GM18517 (cell line): ENCODE results near the gene IP6K1.
"Not testable (repeated sequence)": the region's sequence is repeated elsewhere in the genome, so short reads cannot be mapped to it uniquely, and the experiment has no call there.

Experiments used
- ATAC-seq: cut with Tn5 transposase; IDR thresholded peaks from one replicate; pipeline ENCODE4 v1.9.1; 2021; ENCODE audit warnings: mild to moderate bottlenecking, moderate library complexity; ENCODE audit not compliant: unreplicated experiment

Gene IP6K1

DNA sequence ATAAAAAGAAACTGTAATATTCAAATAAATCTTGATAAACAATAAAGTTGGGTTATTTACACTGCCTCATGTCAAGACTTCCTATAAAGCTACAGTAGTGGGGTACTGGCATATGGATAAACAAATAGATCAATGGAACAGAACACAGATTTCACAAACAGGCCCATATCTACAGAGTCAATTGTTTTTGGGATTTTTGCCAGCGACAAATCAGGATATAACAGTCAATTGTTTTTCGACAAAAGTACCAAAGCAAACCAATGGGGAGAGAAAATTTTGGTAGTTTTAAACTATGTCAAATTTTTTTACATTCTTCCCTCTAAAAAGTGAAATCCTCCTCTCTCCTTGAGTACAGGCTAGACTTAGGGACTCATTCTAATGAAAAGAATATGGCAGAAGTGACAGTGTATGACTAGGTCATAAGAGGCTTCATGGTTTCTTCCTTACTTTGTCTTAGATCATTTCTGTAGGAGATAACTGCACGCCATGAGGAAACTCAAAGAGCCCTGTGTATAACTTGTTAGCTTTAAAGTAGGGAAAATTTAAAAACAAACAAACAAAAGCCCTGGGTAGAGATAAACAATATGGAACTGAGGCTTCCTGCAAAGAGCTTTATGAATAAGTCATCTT is 16.9 kb downstream of the IP6K1 start:
- no peak for ATAC-seq

- no peak for ATAC-seq
Observed at GRCh38 chr3:49763981-49764380, 22.4 kb downstream of the IP6K1 start.

GRCh38 chr3:49761661-49762060 is 24.7 kb downstream of the IP6K1 start:
- ATAC-seq, result no peak

DNA sequence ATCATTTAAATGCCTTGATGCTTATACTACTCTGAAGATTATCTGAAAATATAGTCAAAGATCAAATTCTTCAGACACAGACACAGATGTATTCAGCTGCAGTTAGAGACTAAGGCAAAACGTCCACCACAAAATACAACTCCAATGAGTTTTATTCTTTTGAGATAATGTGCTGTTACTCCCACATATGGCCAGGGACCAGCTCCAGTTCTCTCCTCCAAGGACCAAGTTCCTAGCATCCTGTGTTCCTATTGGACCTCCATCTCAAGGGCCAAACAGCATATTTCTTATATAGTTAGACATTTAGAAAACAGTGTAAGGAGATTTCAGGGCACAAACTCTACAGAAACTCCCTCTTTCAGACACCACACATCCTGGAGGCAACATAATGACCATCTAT is 27.1 kb downstream of the IP6K1 start:
- ATAC-seq, result no peak

DNA sequence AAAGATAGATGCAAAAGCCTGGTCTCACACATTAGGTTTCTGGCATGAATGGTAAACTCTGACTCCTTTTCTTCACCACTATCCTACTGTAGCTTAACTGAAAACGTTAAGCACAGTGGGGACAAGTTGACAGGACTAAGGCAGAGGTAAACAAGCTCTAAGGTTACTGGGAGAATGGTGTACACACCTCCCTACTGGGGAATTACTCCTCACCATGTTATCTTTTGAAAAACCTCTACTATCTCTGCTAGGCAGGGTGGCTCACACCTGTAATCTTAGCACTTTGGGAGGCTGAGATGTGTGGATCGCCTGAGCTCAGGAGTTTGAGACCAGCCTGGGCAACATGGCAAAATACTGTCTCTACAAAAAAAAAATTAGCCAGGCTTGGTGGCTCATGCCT is 29.1 kb downstream of the IP6K1 start:
- ATAC-seq, result no peak

- ATAC-seq, result no peak
Observed at GRCh38 chr3:49756036-49756435, 30.3 kb downstream of the IP6K1 start.

DNA sequence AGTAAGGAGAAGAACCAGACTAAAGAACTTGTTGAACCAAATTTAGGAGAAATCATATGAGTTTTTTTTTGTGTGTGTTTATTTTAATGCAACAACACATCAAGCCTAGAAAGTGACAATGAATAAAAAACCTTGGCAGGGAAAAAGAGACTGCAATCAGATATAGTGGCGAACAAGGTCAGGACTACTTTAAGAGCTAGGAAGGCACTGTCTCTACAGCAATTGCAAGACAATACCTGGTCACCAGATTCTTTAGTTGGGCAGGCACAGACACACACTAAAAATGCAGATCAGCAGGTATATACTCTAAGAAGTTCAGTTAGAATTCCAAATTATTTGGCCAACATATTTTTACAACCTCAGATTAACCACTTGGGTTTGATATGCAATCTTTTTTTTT is 31.8 kb downstream of the IP6K1 start:
- no peak for ATAC-seq

DNA sequence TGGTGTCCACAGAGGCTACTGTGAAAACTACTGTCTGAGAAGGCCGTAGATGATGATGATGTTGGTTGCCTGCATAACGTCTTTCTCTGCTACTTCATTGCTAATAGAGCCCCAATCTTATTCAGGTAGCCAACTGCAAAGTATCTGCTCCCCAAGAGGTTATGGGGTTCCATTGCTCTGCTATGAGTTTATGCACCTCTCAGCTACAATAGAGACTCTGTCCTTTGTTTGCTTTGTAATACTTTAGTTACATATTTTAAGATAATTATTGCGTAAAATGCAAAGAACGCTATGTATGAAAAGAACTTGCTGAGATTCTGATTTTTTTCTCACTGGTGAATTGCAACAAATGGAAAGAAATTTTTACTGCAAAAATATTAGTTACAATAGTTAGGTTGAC is 34.8 kb downstream of the IP6K1 start:
- no peak for ATAC-seq

GRCh38 chr3:49750056-49750455 is 36.3 kb downstream of the IP6K1 start:
- ATAC-seq, result no peak

DNA sequence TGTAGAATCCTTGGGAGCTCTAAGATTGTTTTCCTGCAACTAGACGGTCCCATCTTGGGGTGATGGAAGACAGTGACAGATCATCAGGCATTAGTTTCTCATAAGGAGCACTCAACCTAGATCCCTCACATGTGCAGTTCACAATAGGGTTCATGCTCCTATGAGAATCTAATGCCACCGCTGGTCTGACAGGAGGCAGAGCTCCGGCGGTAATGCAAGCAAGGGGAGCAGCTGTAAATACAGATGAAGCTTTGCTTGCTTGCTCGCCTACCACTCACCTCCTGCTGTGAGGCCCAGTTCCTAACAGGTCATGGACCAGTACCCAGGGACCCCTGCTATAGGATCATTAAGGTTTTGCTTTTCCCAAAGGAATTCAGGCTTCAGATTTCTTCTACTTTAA is 37.5 kb downstream of the IP6K1 start:
- ATAC-seq, result not testable (repeated sequence)

GRCh38 chr3:49747792-49748480 is 38.4 kb downstream of the IP6K1 start:
- ATAC-seq, result no peak

- ATAC-seq, result no peak
Observed at GRCh38 chr3:49745986-49746385, 40.4 kb downstream of the IP6K1 start.

- ATAC-seq, result no peak
Observed at GRCh38 chr3:49740427-49740826, 45.9 kb downstream of the IP6K1 start.

DNA sequence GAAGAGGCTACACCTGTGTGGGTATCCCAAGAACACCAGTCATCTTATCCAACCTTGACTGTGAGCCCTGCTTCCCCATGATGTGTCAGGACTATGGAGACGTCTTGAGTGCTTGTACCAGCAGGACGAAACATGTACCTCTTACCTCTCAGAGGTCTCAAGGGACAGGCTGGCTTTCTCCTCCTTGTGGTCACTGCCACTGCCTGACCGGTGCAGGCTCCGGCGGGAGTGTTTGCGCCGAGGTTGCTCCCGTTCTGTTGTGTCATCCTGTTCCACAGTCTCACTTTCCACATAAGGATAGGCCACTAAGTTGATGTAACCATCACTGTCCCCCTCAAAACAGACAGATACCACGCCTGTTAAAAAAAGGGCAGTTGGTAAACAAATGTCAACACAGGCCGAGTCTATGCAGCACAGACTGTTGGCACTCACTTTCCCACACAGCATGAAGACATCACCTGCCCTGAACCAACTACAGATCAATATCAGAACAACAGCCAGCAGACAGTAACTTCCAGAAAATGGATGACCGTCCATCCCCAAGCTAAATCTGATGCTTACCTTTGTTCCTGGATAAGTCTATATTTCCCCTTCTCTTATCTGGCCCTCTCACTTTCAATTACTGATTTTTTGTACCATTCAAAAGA is 48.2 kb downstream of the IP6K1 start:
- ATAC-seq, result no peak

- no peak for ATAC-seq
Observed at GRCh38 chr3:49734752-49735151, 51.6 kb downstream of the IP6K1 start.

- ATAC-seq, result no peak
Observed at GRCh38 chr3:49733551-49733950, 52.8 kb downstream of the IP6K1 start.

GRCh38 chr3:49732597-49732996 is 53.7 kb downstream of the IP6K1 start:
- no peak for ATAC-seq

DNA sequence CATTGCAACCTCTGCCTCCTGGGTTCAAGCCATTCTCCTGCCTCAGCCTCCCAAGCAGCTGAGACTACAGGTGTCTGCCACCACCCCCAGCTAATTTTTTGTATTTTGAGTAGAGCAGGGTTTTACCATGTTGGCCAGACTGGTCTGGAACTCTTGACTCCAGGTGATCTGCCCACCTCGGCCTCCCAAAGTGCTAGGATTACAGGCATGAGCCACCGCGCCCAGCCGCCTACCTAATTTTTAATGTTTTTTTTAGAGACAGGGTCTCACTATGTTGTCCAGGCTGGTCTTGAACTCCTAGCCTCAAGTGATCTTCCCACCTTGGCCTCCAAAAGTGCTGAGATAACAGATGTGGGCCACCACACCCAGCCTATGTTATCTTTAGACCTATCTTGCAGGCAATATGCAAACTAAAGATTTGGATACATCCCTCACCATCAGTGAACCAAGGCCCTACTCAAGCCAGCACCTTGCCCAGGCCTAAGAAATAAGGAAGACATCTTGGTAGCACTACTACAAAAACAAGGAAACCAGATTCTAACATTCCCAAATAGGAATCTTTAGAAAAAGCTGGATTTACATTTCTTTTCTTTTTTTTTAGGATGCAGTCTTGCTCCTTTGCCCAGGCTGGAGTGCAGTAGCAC is 56.3 kb downstream of the IP6K1 start:
- ATAC-seq, result no peak

- no peak for ATAC-seq
Observed at GRCh38 chr3:49727924-49728361, 58.4 kb downstream of the IP6K1 start.

GRCh38 chr3:49727154-49727923 is 59.0 kb downstream of the IP6K1 start:
- no peak for ATAC-seq
